Activated effector memory CD4-positive, alpha-beta T cell treated with Interleukin-2 at 50 U/mL for 16 hours (primary cell): ENCODE data around the gene APOL4.
A peak's percentile ranks its signal among the peaks of the same experiment; 100 is the strongest.
"Not testable (repeated sequence)": the region's sequence is repeated elsewhere in the genome, so short reads cannot be mapped to it uniquely, and the experiment has no call there.

Experiments
- DNase-seq: peaks from one replicate; pipeline ENCODE4 v3.0.0-alpha.2; 2020

Gene APOL4

GRCh38 chr22:36205573-36205972, 4.0 kb upstream of the APOL4 start:
- DNase-seq: not testable (repeated sequence)

GRCh38 chr22:36204632-36205015, 3.0 kb upstream of the APOL4 start:
- no peak for DNase-seq

GRCh38 chr22:36204001-36204631, 2.5 kb upstream of the APOL4 start:
- DNase-seq: no peak

- DNase-seq: not testable (repeated sequence)
These were observed 1.8 kb upstream of the APOL4 start for GRCh38 chr22:36203441-36203840.

GRCh38 chr22:36202906-36203305, 1.3 kb upstream of the APOL4 start:
- DNase-seq: not testable (repeated sequence)

GRCh38 chr22:36201025-36201424, 584 bp downstream of the APOL4 start:
- not testable (repeated sequence) for DNase-seq

- DNase-seq: no peak
These were observed 2.5 kb downstream of the APOL4 start for GRCh38 chr22:36199001-36199551.

- no peak for DNase-seq
These were observed 3.1 kb downstream of the APOL4 start for GRCh38 chr22:36198536-36198935.

- no peak for DNase-seq
These were observed 4.0 kb downstream of the APOL4 start for GRCh38 chr22:36197514-36198146.

GRCh38 chr22:36197065-36197440, 4.6 kb downstream of the APOL4 start:
- DNase-seq: no peak

- no peak for DNase-seq
These were observed 5.2 kb downstream of the APOL4 start for GRCh38 chr22:36196254-36197064.

GRCh38 chr22:36194971-36195370, 6.6 kb downstream of the APOL4 start:
- DNase-seq: peak; percentile 6

GRCh38 chr22:36194385-36194784, 7.2 kb downstream of the APOL4 start:
- DNase-seq: no peak

- DNase-seq: no peak
These were observed 8.0 kb downstream of the APOL4 start for GRCh38 chr22:36193577-36193976.

GRCh38 chr22:36193171-36193570, 8.4 kb downstream of the APOL4 start:
- DNase-seq: no peak

- DNase-seq: no peak
These were observed 9.1 kb downstream of the APOL4 start for GRCh38 chr22:36192542-36192941.

- DNase-seq: no peak
These were observed 10.3 kb downstream of the APOL4 start for GRCh38 chr22:36191106-36191836.

GRCh38 chr22:36187862-36188261, 13.7 kb downstream of the APOL4 start:
- DNase-seq: not testable (repeated sequence)

- DNase-seq: no peak
These were observed 15.6 kb downstream of the APOL4 start for GRCh38 chr22:36185828-36186624.

- DNase-seq: no peak
These were observed 17.1 kb downstream of the APOL4 start for GRCh38 chr22:36184433-36185025.

- DNase-seq: no peak
These were observed 18.2 kb downstream of the APOL4 start for GRCh38 chr22:36183446-36183845.

- DNase-seq: no peak
These were observed 18.8 kb downstream of the APOL4 start for GRCh38 chr22:36182857-36183256.
